Calu3 (cell line): ENCODE measurements around the gene RSRC1. TPM values are rescaled to one million over a fixed set of nuclear protein-coding genes. Genes with fewer than 3 reads are reported as not detected.

Experiments
- BruUV-seq: library from RNA; stranded (reverse); fragments of 400-500 nt; replicated peaks from 2 replicates; lab custom pipeline; 2021; lab: Mats Ljungman, UMichigan
- CTCF ChIA-PET: fragments of 300-600 bp; sonication (Branson Sonifier 250); formaldehyde crosslinking; loops from one replicate; lab custom pipeline; 2022; ENCODE audit warnings: antibody characterized with exemption; lab: Charles Lee
- DNase-seq: peaks from one replicate; pipeline ENCODE4 v3.0.0; 2022
- H3K27ac Mint-ChIP-seq: one replicate; pipeline ENCODE4 v1.8.0; 2022; ENCODE audit warnings: mixed read lengths; ENCODE audit not compliant: unreplicated experiment
- H3K27me3 Mint-ChIP-seq: one replicate; pipeline ENCODE4 v1.8.0; 2022; ENCODE audit warnings: mixed read lengths; ENCODE audit not compliant: unreplicated experiment
- H3K36me3 Mint-ChIP-seq: one replicate; pipeline ENCODE4 v1.8.0; 2022; ENCODE audit warnings: mild to moderate bottlenecking, moderate library complexity, mixed read lengths; ENCODE audit not compliant: insufficient read depth, unreplicated experiment
- H3K4me1 Mint-ChIP-seq: one replicate; pipeline ENCODE4 v1.8.0; 2022; ENCODE audit warnings: mild to moderate bottlenecking, low read depth, mixed read lengths; ENCODE audit not compliant: unreplicated experiment
- H3K4me3 Mint-ChIP-seq: one replicate; pipeline ENCODE4 v1.8.0; 2022; ENCODE audit warnings: mild to moderate bottlenecking, low read depth, moderate library complexity, mixed read lengths; ENCODE audit not compliant: unreplicated experiment
- H3K9me3 Mint-ChIP-seq: one replicate; pipeline ENCODE4 v1.8.0; 2022; ENCODE audit warnings: low read depth, mixed read lengths; ENCODE audit not compliant: unreplicated experiment
- intact Hi-C: fragments of 100-400 bp; cut with micrococcal nuclease; formaldehyde crosslinking; loops from one replicate; pipeline ENCODE4 v1.10.0; 2022; ENCODE audit not compliant: unreplicated experiment
- total RNA-seq: library from RNA; stranded (reverse); gene quantifications from 2 replicates; pipeline ENCODE4 v1.2.3, GENCODE V29; 2022
- TF ChIP-seq, protein P1 (sequence below): fragments of 200-600 bp; IDR thresholded peaks from one replicate; pipeline ENCODE4 v1.8.0; 2022; ENCODE audit warnings: antibody characterized with exemption; ENCODE audit not compliant: unreplicated experiment

The RSRC1 gene
- total RNA-seq, 1 experiment from 2014 or later = 81.3 TPM

DNA sequence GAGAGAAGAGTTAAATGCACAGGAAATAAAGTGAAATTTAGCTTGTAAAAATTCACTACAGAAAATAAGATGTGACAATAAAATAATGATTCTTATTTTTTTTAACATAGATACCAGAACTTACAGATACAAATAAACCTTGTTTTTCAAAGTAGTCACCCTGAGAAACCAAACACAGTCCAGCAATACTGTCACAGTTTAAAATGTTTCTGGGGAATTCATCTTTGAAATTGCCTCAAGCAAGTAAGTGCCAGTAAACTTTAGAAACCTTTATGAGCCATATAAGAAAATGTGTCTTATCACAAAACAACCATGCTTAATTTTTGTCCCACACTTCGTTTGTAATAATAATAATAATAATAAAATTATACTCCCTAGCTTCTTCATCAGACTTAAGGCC is 23.5 kb upstream of the RSRC1 start:
- no peaks in the 10 kb centered on the region for H3K36me3 Mint-ChIP-seq
- CTCF ChIA-PET = no interaction called here
- TF ChIP-seq, protein P1, sequence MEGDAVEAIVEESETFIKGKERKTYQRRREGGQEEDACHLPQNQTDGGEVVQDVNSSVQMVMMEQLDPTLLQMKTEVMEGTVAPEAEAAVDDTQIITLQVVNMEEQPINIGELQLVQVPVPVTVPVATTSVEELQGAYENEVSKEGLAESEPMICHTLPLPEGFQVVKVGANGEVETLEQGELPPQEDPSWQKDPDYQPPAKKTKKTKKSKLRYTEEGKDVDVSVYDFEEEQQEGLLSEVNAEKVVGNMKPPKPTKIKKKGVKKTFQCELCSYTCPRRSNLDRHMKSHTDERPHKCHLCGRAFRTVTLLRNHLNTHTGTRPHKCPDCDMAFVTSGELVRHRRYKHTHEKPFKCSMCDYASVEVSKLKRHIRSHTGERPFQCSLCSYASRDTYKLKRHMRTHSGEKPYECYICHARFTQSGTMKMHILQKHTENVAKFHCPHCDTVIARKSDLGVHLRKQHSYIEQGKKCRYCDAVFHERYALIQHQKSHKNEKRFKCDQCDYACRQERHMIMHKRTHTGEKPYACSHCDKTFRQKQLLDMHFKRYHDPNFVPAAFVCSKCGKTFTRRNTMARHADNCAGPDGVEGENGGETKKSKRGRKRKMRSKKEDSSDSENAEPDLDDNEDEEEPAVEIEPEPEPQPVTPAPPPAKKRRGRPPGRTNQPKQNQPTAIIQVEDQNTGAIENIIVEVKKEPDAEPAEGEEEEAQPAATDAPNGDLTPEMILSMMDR = no peak
- BruUV-seq = no TSS peak
- H3K9me3 Mint-ChIP-seq = no peaks in the 10 kb centered on the region
- intact Hi-C loops = no loop called here
- H3K4me3 Mint-ChIP-seq = no peak overlapping the region
- no peak for DNase-seq
- H3K27ac Mint-ChIP-seq = no peak overlapping the region
- no peaks in the 10 kb centered on the region for H3K27me3 Mint-ChIP-seq
- no peaks in the 10 kb centered on the region for H3K4me1 Mint-ChIP-seq

DNA sequence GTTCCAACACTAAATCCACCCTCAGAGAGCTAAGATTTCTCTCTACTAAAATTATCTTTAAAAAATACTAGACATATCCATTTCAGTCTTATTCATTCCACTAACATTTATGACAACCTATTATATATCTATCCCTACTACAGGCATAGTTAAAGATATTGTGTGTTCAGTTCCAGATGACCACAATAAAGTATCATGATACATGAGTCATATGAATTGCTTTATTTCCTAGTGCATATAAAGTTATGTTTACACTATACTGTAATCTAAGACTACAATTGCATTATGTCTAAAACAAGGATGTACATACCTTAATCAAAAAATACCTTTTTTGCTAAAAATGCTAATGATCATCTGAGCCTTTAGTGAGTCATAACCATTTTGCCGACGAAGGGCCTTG is 23.1 kb upstream of the RSRC1 start:
- Mint-ChIP-seq H3K36me3 (no peaks in the 10 kb centered on the region), H3K27me3 (no peaks in the 10 kb centered on the region), H3K4me1 (no peaks in the 10 kb centered on the region), H3K4me3 (no peak overlapping the region), H3K27ac (no peak overlapping the region), H3K9me3 (no peaks in the 10 kb centered on the region)
- TF ChIP-seq, protein P1 = no peak
- intact Hi-C loops = no loop called here
- CTCF ChIA-PET = no interaction called here
- BruUV-seq = no TSS peak
- no peak for DNase-seq

DNA sequence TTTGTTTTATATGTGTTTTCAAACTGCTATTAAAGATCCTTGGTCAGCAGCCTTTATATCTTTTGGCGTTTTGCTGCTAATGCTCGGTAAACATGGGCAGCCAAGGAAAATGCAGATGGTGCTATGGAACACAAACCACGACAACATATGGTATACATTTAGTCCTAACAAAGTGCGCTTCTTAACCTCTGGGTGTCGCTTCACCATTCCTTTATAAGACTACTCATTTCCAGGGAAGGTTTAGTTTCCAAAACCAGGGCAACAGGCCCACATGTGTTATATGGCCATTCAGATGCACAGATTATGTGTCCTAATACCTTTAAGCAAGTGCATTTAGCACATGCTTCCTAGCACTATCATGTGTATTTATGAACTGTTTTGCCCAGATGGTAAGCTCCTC is 18.4 kb upstream of the RSRC1 start:
- no TSS peak for BruUV-seq
- CTCF ChIA-PET = no interaction called here
- no peaks in the 10 kb centered on the region for H3K27me3 Mint-ChIP-seq

DNA sequence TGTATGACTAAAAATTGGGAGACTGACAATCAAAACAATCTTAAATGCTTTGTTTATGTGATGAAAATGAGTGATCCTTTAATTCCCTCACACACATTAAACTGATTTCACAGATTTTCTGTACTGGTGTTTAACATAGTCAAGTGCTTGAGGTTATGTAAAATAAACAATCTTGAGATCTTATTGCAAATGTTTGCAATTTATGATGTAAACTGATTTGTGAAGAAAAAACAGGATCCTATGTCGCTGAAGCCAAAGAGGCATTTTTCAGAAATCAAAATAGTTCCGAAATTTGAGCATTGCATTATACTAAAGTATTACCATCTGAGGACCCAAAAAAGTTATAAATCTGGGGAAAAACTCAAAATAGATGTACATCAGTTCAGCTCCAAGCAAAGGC is 16.4 kb upstream of the RSRC1 start:
- Mint-ChIP-seq H3K36me3 (peaks cover 18% of the 10 kb centered on the region), H3K9me3 (no peaks in the 10 kb centered on the region), H3K27ac (no peak overlapping the region), H3K4me1 (peaks cover 15% of the 10 kb centered on the region), H3K4me3 (no peak overlapping the region), H3K27me3 (no peaks in the 10 kb centered on the region)
- no peak for DNase-seq
- no TSS peak for BruUV-seq
- CTCF ChIA-PET = no interaction called here
- intact Hi-C loops = no loop called here
- TF ChIP-seq, protein P1 = no peak

More for the DNA sequence above, 18.4 kb upstream of the RSRC1 start:
- Mint-ChIP-seq H3K4me3 (no peak overlapping the region), H3K9me3 (no peaks in the 10 kb centered on the region), H3K4me1 (no peaks in the 10 kb centered on the region), H3K27ac (no peak overlapping the region), H3K36me3 (peaks cover 5% of the 10 kb centered on the region)
- DNase-seq = no peak
- intact Hi-C loops = no loop called here
- TF ChIP-seq, protein P1 = no peak
